OCI-LY7 (cell line): ENCODE data around the gene PHRF1. TPM values are rescaled to one million over a fixed set of nuclear protein-coding genes. Genes with fewer than 3 reads are reported as not detected.

Source experiments
- BruUV-seq: library from RNA; stranded (reverse); fragments of 400-500 nt; replicated peaks from 2 replicates; lab custom pipeline; 2021; lab: Mats Ljungman, UMichigan
- CTCF ChIA-PET: fragments of 300-600 bp; sonication (Branson Sonifier 250); formaldehyde crosslinking; loops from one replicate; lab custom pipeline; 2022; ENCODE audit warnings: antibody characterized with exemption; ENCODE audit not compliant: unreplicated experiment; lab: Charles Lee
- POLR2A ChIA-PET: fragments of 300-600 bp; sonication (Branson Sonifier 250); formaldehyde crosslinking; loops from one replicate; lab custom pipeline; 2022; ENCODE audit warnings: antibody characterized with exemption; lab: Charles Lee
- DNase-seq: peaks from one replicate; pipeline ENCODE4 v3.0.0-alpha.2; 2015; ENCODE audit warnings: low spot score
- H2AFZ ChIP-seq: fragments of 200-600 bp; sonication (generic), shearing (Covaris generic); 2 replicates; pipeline ENCODE4 v1.6.1; 2014; ENCODE audit warnings: mild to moderate bottlenecking, antibody characterized with exemption, low read length, moderate library complexity
- H3K27ac ChIP-seq: fragments of 200-600 bp; sonication (generic); 2 replicates; pipeline ENCODE4 v1.5.1; 2014; ENCODE audit warnings: mixed run types, low read depth, mild to moderate bottlenecking, moderate library complexity, low read length, inconsistent platforms; ENCODE audit not compliant: poor library complexity, severe bottlenecking
- H3K36me3 ChIP-seq: fragments of 200-600 bp; sonication (generic); 2 replicates; pipeline ENCODE4 v1.6.1; 2014; ENCODE audit warnings: mild to moderate bottlenecking, antibody characterized with exemption, low read length, moderate library complexity, mixed read lengths; ENCODE audit not compliant: insufficient read depth
- H3K4me1 ChIP-seq: fragments of 200-600 bp; sonication (generic); 2 replicates; pipeline ENCODE4 v1.5.1; 2014; ENCODE audit warnings: mild to moderate bottlenecking, low read length; ENCODE audit not compliant: insufficient read depth, poor library complexity, severe bottlenecking
- H3K4me2 ChIP-seq: fragments of 200-600 bp; sonication (generic); 2 replicates; pipeline ENCODE4 v1.6.1; 2014; ENCODE audit warnings: mild to moderate bottlenecking, low read length
- H3K4me3 ChIP-seq: fragments of 200-600 bp; sonication (generic); 2 replicates; pipeline ENCODE4 v1.5.1; 2014; ENCODE audit warnings: mild to moderate bottlenecking, low read depth, low read length; ENCODE audit not compliant: poor library complexity, severe bottlenecking
- H3K79me2 ChIP-seq: fragments of 200-600 bp; sonication (generic); 2 replicates; pipeline ENCODE4 v1.6.1; 2016; ENCODE audit warnings: low read depth, mild to moderate bottlenecking, low read length, moderate library complexity, mixed read lengths; ENCODE audit not compliant: insufficient read depth
- H3K9me2 ChIP-seq: fragments of 200-600 bp; sonication (generic); 2 replicates; pipeline ENCODE4 v1.6.1; 2016; ENCODE audit warnings: mild to moderate bottlenecking, low read length, mixed read lengths; ENCODE audit not compliant: insufficient read depth
- H3K9me3 ChIP-seq: fragments of 200-600 bp; sonication (generic); 2 replicates; pipeline ENCODE4 v1.6.1; 2014; ENCODE audit warnings: mild to moderate bottlenecking, mixed run types, low read length, mixed read lengths
- H4K20me1 ChIP-seq: fragments of 200-600 bp; sonication (generic); 2 replicates; pipeline ENCODE4 v1.6.1; 2014; ENCODE audit warnings: mild to moderate bottlenecking, antibody characterized with exemption, low read length, moderate library complexity, mixed read lengths; ENCODE audit not compliant: insufficient read depth
- CTCF ChIP-seq: fragments of 200-600 bp; sonication (generic); conservative IDR thresholded peaks from 2 replicates; pipeline ENCODE4 v1.5.1; 2014; ENCODE audit warnings: mild to moderate bottlenecking, antibody characterized with exemption, low read length, moderate library complexity, mixed read lengths
- EZH2phosphoT487 ChIP-seq: fragments of 200-600 bp; sonication (generic); IDR thresholded peaks from 2 replicates; pipeline ENCODE4 v1.6.1; 2018; ENCODE audit warnings: low read depth, borderline replicate concordance, mild to moderate bottlenecking, mixed run types, antibody characterized with exemption, low read length, moderate library complexity, mixed read lengths
- intact Hi-C: fragments of 100-400 bp; cut with micrococcal nuclease; formaldehyde crosslinking; loops from one replicate; pipeline ENCODE4 v1.10.0; 2022; ENCODE audit not compliant: unreplicated experiment
- total RNA-seq, 2 experiments: library from RNA; depleted of rRNA in 1 of 2; stranded (reverse); fragments of >200 nt in 1 of 2; shearing (Covaris generic) in 1 of 2; gene quantifications; 2 replicates each; pipeline ENCODE4 v1.2.3, GENCODE V29; 2014 to 2022

Gene PHRF1
- total RNA-seq, 2 experiments from 2014 or later: 25.6 to 45.4 TPM

- Histone ChIP-seq H2AFZ (no peak overlapping the region), H3K27ac (no peak overlapping the region), H3K9me2 (no peaks in the 10 kb centered on the region), H3K4me3 (no peak overlapping the region), H3K4me1 (peaks cover 10% of the 10 kb centered on the region), H3K9me3 (no peaks in the 10 kb centered on the region), H3K36me3 (peaks cover 17% of the 10 kb centered on the region; the same call in 1 of the 2 replicates), H3K79me2 (no peaks in the 10 kb centered on the region), H4K20me1 (no peaks in the 10 kb centered on the region), H3K4me2 (no peak overlapping the region)
- POLR2A ChIA-PET: no interaction called here
- intact Hi-C loops: no loop called here
- TF ChIP-seq EZH2phosphoT487 (no peak), CTCF (no peak)
- no TSS peak for BruUV-seq
- CTCF ChIA-PET: no interaction called here
- DNase-seq: no peak
Observed at GRCh38 chr11:530960-531831, 45.1 kb upstream of the PHRF1 start.

- Histone ChIP-seq H4K20me1 (no peaks in the 10 kb centered on the region), H3K36me3 (peaks cover 17% of the 10 kb centered on the region; the same call in 1 of the 2 replicates), H3K27ac (no peak overlapping the region), H3K4me3 (no peak overlapping the region), H3K79me2 (no peaks in the 10 kb centered on the region), H3K9me3 (no peaks in the 10 kb centered on the region), H3K4me2 (no peak overlapping the region), H3K9me2 (no peaks in the 10 kb centered on the region), H2AFZ (no peak overlapping the region), H3K4me1 (peaks cover 19% of the 10 kb centered on the region)
- intact Hi-C loops: no loop called here
- DNase-seq: no peak
- CTCF ChIA-PET: no interaction called here
- no TSS peak for BruUV-seq
- no peak for TF ChIP-seq EZH2phosphoT487
- TF ChIP-seq CTCF: no peak
- POLR2A ChIA-PET: no interaction called here
Observed at GRCh38 chr11:531919-532526, 44.2 kb upstream of the PHRF1 start.

- H3K4me2 ChIP-seq: no peak overlapping the region
- TF ChIP-seq EZH2phosphoT487: no peak
- no peak for TF ChIP-seq CTCF
- no peak overlapping the region for H3K4me3 ChIP-seq
- H4K20me1 ChIP-seq: no peaks in the 10 kb centered on the region
- no peaks in the 10 kb centered on the region for H3K79me2 ChIP-seq
- H3K9me2 ChIP-seq: no peaks in the 10 kb centered on the region
- ChIA-PET POLR2A (no interaction called here), CTCF (no interaction called here)
- H3K36me3 ChIP-seq: peaks cover 17% of the 10 kb centered on the region; the same call in 1 of the 2 replicates
- no peak overlapping the region for H2AFZ ChIP-seq
- H3K27ac ChIP-seq: no peak overlapping the region
- peaks cover 23% of the 10 kb centered on the region for H3K4me1 ChIP-seq
- no TSS peak for BruUV-seq
- no peaks in the 10 kb centered on the region for H3K9me3 ChIP-seq
- no peak for DNase-seq
- intact Hi-C loops: no loop called here
Observed at GRCh38 chr11:532527-532985, 43.7 kb upstream of the PHRF1 start.
